H1 (cell line): ENCODE data around the gene NAGA. TPM values are rescaled to one million over a fixed set of nuclear protein-coding genes. Genes with fewer than 3 reads are reported as not detected.

Experiments
- BACH1 ChIP-seq: IDR thresholded peaks from 2 replicates; pipeline ENCODE4 v1.6.1; 2012; ENCODE audit warnings: low read length, improper control_type of control experiment
- CEBPB ChIP-seq: IDR thresholded peaks from 2 replicates; pipeline ENCODE4 v1.6.1; 2012; ENCODE audit warnings: low read depth, low read length
- EZH2 ChIP-seq: fragments of 200-600 bp; sonication (generic); IDR thresholded peaks from 2 replicates; pipeline ENCODE4 v1.7.1; 2012; ENCODE audit warnings: low read depth, mild to moderate bottlenecking, moderate library complexity, low read length, inconsistent platforms; ENCODE audit not compliant: severe bottlenecking
- SAP30 ChIP-seq: fragments of 300-600 bp; sonication (generic); IDR thresholded peaks from 2 replicates; pipeline ENCODE4 v1.7.1; 2012; ENCODE audit warnings: low read length, moderate library complexity, mild to moderate bottlenecking, inconsistent platforms; ENCODE audit not compliant: insufficient read depth, insufficient replicate concordance
- polyA plus RNA-seq, 7 experiments: library from polyadenylated mRNA; depleted of rRNA in 3 of 7; stranded (reverse) in 5 of 7; unstranded in 2 of 7; fragments of >200 nt in 5 of 7; fragments of 200-250 nt in 2 of 7; gene quantifications; 1 replicate in 5 of 7; 2 replicates in 1 of 7; 4 replicates in 1 of 7; pipeline versions ENCODE4 v1.2.1 to v1.2.3, GENCODE V29; 2011 to 2013; ENCODE audit warnings: missing spikeins in 2 of 7, mixed read lengths in 2 of 7
- total RNA-seq: library from RNA; stranded (reverse); fragmentation: NEBNext Ultra II Directional; extraction: Animal tissue kit (Norgen Biotek cat#: 25700); gene quantifications from 2 replicates; pipeline ENCODE4 v1.2.1, GENCODE V29; 2021

NAGA gene
- total and polyA plus RNA-seq, 2 of the 8 experiments (the other 6 are each of a cell fraction or from before 2014, with no cell fraction given), result 14.8 to 30.7 TPM

GRCh38 chr22:42056757-42057511 lies 13.7 kb downstream of the NAGA start (continued):
- TF ChIP-seq BACH1 (no peak), EZH2 (no peak), SAP30 (no peak), CEBPB (no peak)
